Suprapubic skin (tissue), 4 donors: ENCODE results near the gene EEF1AKMT3. TPM values are rescaled to one million over a fixed set of nuclear protein-coding genes. Genes with fewer than 3 reads are reported as not detected.
"Not testable (repeated sequence)": the region's sequence is repeated elsewhere in the genome, so short reads cannot be mapped to it uniquely, and the experiment has no call there.

Experiments used
- DNase-seq, 2 donors: peaks; one replicate each; pipeline ENCODE4 v3.0.0-alpha.2; 2019; ENCODE audit warnings: low spot score in 2 of 2
- H3K27ac ChIP-seq: fragments of 200-600 bp; sonication (generic); one replicate; pipeline ENCODE4 v1.5.1; 2019
- H3K27me3 ChIP-seq: fragments of 200-600 bp; sonication (generic); one replicate; pipeline ENCODE4 v1.5.1; 2019
- H3K36me3 ChIP-seq: fragments of 200-600 bp; sonication (generic); one replicate; pipeline ENCODE4 v1.5.1; 2019
- H3K4me1 ChIP-seq: fragments of 200-600 bp; sonication (generic); one replicate; pipeline ENCODE4 v1.5.1; 2019
- H3K4me3 ChIP-seq: fragments of 200-600 bp; sonication (generic); one replicate; pipeline ENCODE4 v1.5.1; 2019; ENCODE audit warnings: mild to moderate bottlenecking
- H3K9me3 ChIP-seq: fragments of 200-600 bp; sonication (generic); one replicate; pipeline ENCODE4 v1.5.1; 2019
- EP300 ChIP-seq: sonication (generic); formaldehyde crosslinking; IDR thresholded peaks from one replicate; pipeline ENCODE4 v1.6.1; 2017; ENCODE audit warnings: antibody characterized with exemption
- POLR2A ChIP-seq, 2 donors: fragments of 450-650 bp; IDR thresholded peaks; one replicate each; pipeline ENCODE4 v1.6.1; 2017; ENCODE audit warnings: antibody characterized with exemption in 2 of 2, mild to moderate bottlenecking in 2 of 2, moderate library complexity in 2 of 2
- POLR2AphosphoS5 ChIP-seq, 3 donors: sonication (generic); formaldehyde crosslinking; IDR thresholded peaks; one replicate each; pipeline ENCODE4 v1.6.1; 2017; ENCODE audit warnings: antibody characterized with exemption in 3 of 3
- WGBS: methylation state at CpG from one replicate; pipeline ENCODE4 v1.1.5; 2018; 5-methylcytosine and 5-hydroxymethylcytosine counted together
- total RNA-seq, 4 donors: library from RNA; depleted of rRNA; stranded (reverse); fragments of >200 nt; gene quantifications; one replicate each; pipeline ENCODE4 v1.1.0, GENCODE V29; 2016
- TF ChIP-seq, protein P1 (sequence below), 2 donors: fragments of 200-600 bp in 1 of 2; fragments of 450-650 bp in 1 of 2; sonication (generic) in 1 of 2; IDR thresholded peaks; one replicate each; pipeline ENCODE4 v1.5.1; 2016 to 2019; ENCODE audit warnings: antibody characterized with exemption in 2 of 2, mild to moderate bottlenecking in 1 of 2, moderate library complexity in 1 of 2

EEF1AKMT3 gene
- total RNA-seq, 4 donors from 2014 or later: 8.7 to 13.7 (median 11.3) TPM

DNA sequence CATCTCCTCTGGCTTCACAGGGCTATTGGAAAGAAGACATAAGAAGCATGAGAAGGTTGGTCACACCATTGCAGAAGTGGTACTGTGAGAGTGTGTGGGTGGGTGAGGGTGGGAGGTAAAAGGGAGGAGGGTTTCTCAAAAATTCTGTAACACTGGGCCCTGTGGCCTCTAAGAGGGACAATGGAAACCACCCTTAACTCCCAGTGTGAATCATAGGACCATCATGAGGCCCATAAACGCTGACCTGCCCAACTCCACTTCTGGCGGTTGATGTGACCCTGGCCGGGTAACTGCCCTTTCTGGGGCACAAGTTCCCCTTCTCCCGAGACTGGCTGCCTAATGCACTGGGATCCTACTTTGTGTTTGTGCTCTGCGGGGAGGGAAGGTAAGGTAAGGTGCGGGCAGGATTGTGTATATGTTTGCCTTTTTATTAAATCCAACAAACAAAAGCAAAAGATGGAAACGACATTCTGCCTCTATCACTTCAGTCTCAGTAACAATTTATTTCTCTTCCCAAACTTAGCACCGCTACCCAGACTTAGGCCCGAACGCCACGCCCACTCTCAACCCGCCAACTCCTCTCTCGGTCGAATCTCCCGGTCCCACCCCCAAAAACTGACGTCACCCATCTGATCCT, 1.1 kb upstream of the EEF1AKMT3 start:
- TF ChIP-seq, protein P1, sequence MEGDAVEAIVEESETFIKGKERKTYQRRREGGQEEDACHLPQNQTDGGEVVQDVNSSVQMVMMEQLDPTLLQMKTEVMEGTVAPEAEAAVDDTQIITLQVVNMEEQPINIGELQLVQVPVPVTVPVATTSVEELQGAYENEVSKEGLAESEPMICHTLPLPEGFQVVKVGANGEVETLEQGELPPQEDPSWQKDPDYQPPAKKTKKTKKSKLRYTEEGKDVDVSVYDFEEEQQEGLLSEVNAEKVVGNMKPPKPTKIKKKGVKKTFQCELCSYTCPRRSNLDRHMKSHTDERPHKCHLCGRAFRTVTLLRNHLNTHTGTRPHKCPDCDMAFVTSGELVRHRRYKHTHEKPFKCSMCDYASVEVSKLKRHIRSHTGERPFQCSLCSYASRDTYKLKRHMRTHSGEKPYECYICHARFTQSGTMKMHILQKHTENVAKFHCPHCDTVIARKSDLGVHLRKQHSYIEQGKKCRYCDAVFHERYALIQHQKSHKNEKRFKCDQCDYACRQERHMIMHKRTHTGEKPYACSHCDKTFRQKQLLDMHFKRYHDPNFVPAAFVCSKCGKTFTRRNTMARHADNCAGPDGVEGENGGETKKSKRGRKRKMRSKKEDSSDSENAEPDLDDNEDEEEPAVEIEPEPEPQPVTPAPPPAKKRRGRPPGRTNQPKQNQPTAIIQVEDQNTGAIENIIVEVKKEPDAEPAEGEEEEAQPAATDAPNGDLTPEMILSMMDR (IDR thresholded peaks at IDR 0.05): no peak
- TF ChIP-seq POLR2AphosphoS5 (IDR thresholded peaks at IDR 0.05) (no peak), POLR2A (IDR thresholded peaks at IDR 0.05) (no peak), EP300 (no peak)
- H3K27me3 ChIP-seq: peaks cover 4% of the 10 kb centered on the region
- H3K9me3 ChIP-seq: no peaks in the 10 kb centered on the region
- WGBS: 1% methylated on average over 15 of the region's 16 CpGs
- peak; percentile 91 to 94 for DNase-seq
- peaks cover 25% of the 10 kb centered on the region for H3K36me3 ChIP-seq
- H3K4me3 ChIP-seq: peak overlapping the region; percentile 79
- H3K4me1 ChIP-seq: peaks cover 30% of the 10 kb centered on the region
- H3K27ac ChIP-seq: peak overlapping the region; percentile 85

DNA sequence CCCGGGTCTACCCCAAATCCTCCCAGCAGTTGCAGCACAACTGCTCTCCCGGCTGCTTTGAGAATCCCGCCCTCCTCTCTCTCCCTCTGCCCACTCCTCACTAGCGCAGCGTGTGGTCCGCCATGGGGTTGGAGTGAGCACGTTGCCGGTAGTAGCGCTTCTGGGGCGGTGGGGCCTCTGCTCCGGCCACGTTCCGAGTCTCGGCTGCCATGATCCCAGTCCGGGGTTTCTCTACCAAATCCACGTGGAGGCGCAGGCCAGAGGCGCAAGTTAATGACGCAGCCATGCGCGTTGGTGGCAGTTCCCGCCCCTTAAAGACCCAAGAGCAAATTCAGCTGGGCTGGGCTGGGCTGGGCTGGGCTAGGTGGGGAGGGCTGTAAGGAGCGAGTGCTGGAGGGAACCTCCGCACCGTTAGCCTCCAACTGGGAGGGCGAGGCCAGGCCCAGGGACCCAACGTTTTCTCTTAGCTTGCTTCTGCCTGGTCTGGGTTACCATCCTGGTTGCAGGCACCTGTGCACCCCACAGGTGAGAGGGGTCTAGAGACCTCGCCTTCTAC, 463 bp upstream of the EEF1AKMT3 start, which contains the start of gene METTL1:
Gene METTL1 (minus strand): TSS at position 233 of the 556 bp plus-strand sequence. CDS start 22 bp downstream, at position 211.
- peak within 1 kb of the TSS; percentile 79 for H3K4me3 ChIP-seq
- H3K27ac ChIP-seq: peak within 1 kb of the TSS; percentile 85
- DNase-seq: peak; percentile 96 to 97
- no peaks in the 10 kb centered on the region for H3K27me3 ChIP-seq
- TF ChIP-seq POLR2AphosphoS5 (IDR thresholded peaks at IDR 0.05): peak; percentile 37 to 90 (median 74)
- peak in 1 of 2 donors; percentile 52 for TF ChIP-seq POLR2A (IDR thresholded peaks at IDR 0.05)
- no peak for TF ChIP-seq EP300
- peaks cover 25% of the 10 kb centered on the region for H3K36me3 ChIP-seq
- peaks cover 24% of the 10 kb centered on the region for H3K4me1 ChIP-seq
- WGBS: 0% methylated on average over 5 of the region's 28 CpGs
- no peaks in the 10 kb centered on the region for H3K9me3 ChIP-seq

- not testable (repeated sequence) for H3K36me3 ChIP-seq, H3K9me3 ChIP-seq, DNase-seq, H3K4me3 ChIP-seq, H3K27ac ChIP-seq, H3K27me3 ChIP-seq
- 93% methylated on average over 10 of the region's 11 CpGs for WGBS
- H3K4me1 ChIP-seq: peaks cover 22% of the 10 kb centered on the region
Measured at GRCh38 chr12:57774634-57775033, 2.2 kb downstream of the EEF1AKMT3 start.

DNA sequence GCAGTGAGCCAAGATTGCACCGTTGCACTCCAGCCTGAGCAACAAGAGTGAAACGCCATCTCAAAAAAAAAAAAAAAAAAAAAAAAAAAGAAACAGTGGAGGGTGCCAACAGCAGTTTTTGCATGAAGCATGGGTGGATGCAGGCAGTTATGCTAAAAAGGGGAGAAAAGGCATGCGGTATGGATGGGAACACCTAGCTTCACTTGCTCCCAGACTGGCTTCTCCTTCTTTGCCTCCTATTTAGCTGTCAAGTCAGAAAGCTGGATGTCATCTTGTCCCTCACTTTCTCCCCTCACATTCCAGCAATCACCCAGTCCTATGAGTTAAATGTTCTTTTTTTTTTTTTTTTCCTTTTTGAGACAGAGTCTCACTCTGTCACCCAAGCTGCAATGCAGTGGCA, 2.6 kb downstream of the EEF1AKMT3 start:
- DNase-seq: no peak
- Histone ChIP-seq H3K27ac (no peak overlapping the region), H3K4me3 (no peak overlapping the region), H3K36me3 (peaks cover 3% of the 10 kb centered on the region), H3K9me3 (no peaks in the 10 kb centered on the region), H3K4me1 (peaks cover 22% of the 10 kb centered on the region), H3K27me3 (no peaks in the 10 kb centered on the region)
- 61% methylated on average over 3 of the region's 3 CpGs for WGBS
- TF ChIP-seq POLR2AphosphoS5 (IDR thresholded peaks at IDR 0.05) (no peak), POLR2A (IDR thresholded peaks at IDR 0.05) (no peak), EP300 (no peak)
- TF ChIP-seq, protein P1 (IDR thresholded peaks at IDR 0.05): no peak

DNA sequence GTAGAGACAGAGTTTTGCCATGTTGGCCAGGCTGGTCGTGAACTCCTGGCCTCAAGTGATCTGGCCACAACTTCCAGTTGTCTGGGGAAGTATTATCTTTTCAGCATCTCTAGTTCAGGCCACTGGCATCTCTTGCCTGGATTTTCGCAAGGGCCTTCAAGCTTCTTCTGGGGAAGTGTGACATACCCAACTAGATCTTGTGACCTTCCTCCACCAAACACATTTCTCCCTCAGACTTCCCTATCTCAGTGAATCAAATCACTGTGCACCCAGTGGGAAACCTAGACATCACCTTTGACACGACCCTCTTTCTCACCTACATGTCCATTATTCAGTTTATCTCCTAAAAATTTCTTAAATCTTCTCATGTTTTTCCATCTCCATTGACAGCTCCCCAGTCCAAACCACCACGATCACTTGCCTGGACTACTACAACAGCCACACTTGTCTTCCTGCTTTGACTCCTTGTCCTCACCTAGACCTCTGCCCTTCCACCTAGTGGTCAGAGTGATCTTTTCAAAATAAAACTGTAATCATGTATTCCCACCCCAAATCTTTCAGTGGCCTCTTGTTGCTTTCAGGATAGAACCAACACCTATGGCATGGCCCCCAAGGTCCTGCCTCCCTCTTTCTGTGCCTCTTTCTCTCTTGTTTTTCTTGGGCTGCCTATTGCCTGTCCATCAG, 3.3 kb downstream of the EEF1AKMT3 start:
- Histone ChIP-seq H3K27me3 (no peaks in the 10 kb centered on the region), H3K4me3 (no peak overlapping the region), H3K9me3 (no peaks in the 10 kb centered on the region), H3K4me1 (peaks cover 20% of the 10 kb centered on the region), H3K27ac (no peak overlapping the region), H3K36me3 (peaks cover 4% of the 10 kb centered on the region)
- 85% methylated on average over 4 of the region's 4 CpGs for WGBS
- DNase-seq: no peak
- TF ChIP-seq, protein P1 (IDR thresholded peaks at IDR 0.05): no peak
- TF ChIP-seq POLR2A (IDR thresholded peaks at IDR 0.05): no peak
- no peak for TF ChIP-seq POLR2AphosphoS5 (IDR thresholded peaks at IDR 0.05)
- no peak for TF ChIP-seq EP300

DNA sequence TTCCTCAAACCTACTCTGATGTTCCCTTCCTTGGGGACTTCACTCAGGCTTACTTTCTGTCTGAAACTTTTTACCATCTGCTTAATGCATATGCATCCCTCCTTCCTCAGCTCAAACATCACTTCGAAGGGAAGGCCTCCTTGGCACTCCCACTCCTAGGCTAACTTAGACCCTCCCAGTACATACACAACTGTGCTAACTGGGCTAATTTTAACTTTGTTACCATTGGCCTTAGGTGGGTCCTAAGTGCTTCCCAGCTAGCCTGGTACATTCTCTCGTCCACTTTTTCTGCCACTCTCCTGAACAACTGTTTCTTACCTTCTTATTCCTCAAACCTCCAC, 3.8 kb downstream of the EEF1AKMT3 start:
- H3K27ac ChIP-seq: no peak overlapping the region
- H3K4me1 ChIP-seq: peaks cover 15% of the 10 kb centered on the region
- no peak overlapping the region for H3K4me3 ChIP-seq
- H3K27me3 ChIP-seq: no peaks in the 10 kb centered on the region
- DNase-seq: no peak
- H3K36me3 ChIP-seq: peaks cover 4% of the 10 kb centered on the region
- TF ChIP-seq POLR2AphosphoS5 (IDR thresholded peaks at IDR 0.05): no peak
- TF ChIP-seq, protein P1 (IDR thresholded peaks at IDR 0.05): no peak
- TF ChIP-seq EP300: no peak
- TF ChIP-seq POLR2A (IDR thresholded peaks at IDR 0.05): no peak
- no peaks in the 10 kb centered on the region for H3K9me3 ChIP-seq
- WGBS: 97% methylated on average over 2 of the region's 2 CpGs
